HG02852 (cell line): ENCODE results near the gene TKTL1.
A peak's percentile ranks its signal among the peaks of the same experiment; 100 is the strongest.
"Not testable (repeated sequence)": the region's sequence is repeated elsewhere in the genome, so short reads cannot be mapped to it uniquely, and the experiment has no call there.

Source experiments
- ATAC-seq: cut with Tn5 transposase; IDR thresholded peaks from one replicate; pipeline ENCODE4 v1.9.1; 2021; ENCODE audit warnings: mild to moderate bottlenecking, moderate library complexity; ENCODE audit not compliant: unreplicated experiment

The TKTL1 gene

GRCh38 chrX:154341399-154342298, 46.1 kb downstream of the TKTL1 start:
- ATAC-seq = peak; percentile 65

DNA sequence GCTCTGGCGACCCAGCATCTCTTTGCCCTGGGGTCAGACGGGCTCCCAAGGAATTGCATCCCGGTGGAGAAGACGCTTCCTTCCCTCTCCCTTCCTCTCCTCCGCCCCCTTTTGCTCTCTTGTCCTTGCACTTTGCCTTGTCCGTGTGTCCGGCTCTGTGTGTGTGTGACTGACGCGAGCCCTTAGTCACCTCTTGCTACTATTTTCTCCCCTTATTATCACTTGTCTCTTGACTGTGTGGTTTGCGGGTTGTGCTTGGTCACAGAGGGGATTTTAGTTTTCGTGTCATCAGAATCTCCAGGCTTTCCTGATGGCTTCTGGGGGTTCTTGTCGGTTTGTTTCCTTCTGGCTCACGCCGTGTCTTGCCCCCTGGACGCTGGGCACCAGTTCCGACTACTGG, 47.5 kb downstream of the TKTL1 start:
- not testable (repeated sequence) for ATAC-seq

DNA sequence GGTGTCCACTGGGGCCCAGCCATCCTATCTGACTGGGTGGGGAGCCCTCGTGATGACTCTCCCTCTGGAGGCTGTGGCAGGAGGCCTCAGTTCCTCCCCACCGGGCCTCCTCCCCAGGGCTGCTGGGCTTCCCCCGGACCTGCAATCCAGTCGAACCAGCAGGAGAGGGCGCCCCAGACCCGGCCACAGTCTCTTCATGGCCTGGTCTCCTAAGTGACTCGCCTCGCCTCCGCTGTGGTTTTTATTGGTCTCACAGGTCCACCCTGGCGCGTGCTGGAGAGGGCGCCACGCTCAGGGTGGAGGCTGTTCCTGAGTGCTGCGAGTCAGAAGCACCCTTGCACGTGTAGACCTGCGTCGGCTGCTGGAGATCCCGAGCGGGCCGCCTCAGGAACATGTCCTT, 48.0 kb downstream of the TKTL1 start:
- ATAC-seq = not testable (repeated sequence)

DNA sequence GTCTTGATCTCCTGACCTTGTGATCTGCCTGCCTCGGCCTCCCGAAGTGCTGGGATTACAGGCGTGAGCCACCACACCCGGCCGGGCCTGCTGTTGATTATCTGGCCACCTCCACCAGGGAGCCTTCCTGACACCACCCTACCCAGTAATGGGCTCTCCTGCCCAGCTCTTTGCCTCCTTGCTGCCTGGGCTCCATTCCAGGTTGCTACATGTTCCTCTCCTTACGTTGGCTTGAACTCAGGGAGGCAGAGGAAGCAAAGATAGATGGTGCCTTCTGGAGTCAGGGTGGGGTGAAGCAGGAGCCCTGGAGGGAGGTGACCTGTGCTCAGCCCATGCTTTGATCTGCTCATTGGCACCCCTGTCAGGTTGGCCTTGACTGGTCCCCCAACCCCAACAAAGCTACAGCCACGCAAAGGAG, 52.5 kb downstream of the TKTL1 start:
- no peak for ATAC-seq

DNA sequence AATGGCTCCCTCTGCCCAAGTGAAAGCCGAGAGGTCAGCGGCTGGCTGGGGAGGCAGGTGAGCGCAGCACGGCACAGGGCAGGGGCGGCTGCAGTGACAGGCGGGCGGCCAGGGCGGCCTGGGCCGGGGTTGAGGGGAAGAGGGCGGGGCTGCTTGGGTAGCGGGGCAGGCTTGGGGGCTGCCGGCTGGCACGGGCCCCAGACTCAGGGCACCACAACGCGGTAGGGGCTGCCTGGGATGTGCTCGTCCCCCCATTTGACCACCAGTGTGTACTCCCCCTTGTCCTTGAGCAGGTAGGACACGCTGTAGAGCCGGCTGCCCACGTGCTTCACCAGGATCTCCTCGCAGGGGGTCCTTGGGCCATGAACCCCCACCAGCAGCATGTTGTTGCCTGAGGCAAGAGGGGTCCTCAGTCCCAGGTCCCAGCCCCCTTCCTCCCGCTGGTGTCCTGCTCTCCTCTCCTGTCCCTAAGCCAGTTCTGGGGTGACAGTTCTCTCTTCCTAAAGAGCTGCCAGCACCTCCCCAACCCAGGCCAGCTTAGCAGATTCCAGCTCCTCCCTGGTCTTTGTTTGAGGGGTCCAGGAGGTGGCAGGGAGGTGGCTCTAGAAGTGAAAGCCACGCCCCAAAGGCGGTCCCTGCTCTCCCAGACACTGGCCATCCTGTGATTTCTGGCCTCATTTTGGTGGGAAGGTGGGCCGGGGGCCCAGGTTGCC, 53.2 kb downstream of the TKTL1 start:
- no peak for ATAC-seq

DNA sequence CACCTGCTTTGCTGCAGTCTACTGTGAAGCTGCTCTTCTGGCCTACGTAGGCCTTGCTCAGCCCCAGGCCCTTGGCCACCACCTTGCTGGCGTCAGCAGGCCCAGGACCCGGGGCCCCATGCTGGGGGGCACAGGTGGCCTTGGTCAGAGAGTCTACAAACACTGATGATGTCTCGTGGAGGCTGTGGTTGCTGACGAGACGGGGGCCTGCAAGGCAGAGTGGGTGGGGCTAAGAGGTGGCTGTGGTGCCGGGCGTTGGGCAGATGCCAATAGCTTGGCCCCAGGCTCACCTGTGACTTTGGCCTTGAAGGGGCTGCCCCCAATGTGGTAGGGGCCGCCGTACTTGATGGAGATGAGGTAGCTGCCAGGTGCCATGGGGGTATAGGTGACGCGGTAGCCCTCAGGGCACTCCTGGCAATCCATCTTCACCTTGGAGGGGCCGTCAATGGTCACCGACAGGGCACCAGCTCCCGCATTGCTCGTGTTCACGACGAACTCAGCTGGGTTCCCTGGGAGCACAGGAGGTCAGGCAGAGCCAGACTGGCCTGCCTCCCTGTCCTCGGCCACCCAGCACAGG, 53.9 kb downstream of the TKTL1 start:
- ATAC-seq = no peak

- ATAC-seq = no peak
These were observed 54.4 kb downstream of the TKTL1 start for GRCh38 chrX:154349979-154350378.

- ATAC-seq = no peak
These were observed 55.0 kb downstream of the TKTL1 start for GRCh38 chrX:154350429-154351182.

DNA sequence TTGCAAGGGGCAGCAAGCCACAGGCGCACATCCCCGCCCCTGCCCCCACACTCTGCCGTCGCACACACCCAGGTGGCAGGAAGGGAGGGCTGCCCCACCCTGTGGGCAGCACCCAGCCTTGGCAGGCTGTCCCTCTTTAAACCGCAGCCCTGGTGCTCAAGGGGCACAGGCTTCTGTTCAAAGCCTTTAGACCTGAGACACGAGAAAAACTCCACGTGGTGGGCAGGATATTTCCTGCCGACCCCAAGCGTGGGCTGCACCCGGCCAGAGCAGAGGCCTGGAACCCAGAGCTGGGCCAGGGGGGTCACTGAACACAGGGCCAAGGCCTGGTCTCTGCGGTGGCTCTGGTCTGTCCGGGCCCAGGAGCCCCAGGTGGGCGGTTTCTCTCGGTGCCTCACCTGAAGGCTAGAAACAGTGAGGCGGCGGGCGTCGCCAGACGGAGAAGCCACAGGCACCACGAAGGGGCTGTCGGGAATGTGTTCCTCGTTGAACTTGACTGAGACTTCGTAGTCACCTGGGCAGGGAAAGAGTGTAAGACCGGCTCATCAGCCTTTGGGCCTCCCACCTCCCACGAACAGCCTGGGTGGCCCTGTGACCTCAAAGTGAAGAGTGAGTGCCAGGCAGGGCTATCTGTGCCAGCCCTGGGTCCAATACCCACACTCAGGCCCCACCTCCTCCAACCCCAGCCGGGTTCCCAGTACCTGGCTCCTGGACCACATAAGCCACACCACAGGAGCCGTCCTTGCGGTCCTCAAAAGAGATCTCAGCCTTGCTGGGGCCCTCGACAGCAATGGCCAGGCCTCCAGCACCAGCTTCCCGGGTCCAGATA, 55.8 kb downstream of the TKTL1 start:
- ATAC-seq = no peak

- no peak for ATAC-seq
These were observed 56.4 kb downstream of the TKTL1 start for GRCh38 chrX:154352012-154352401.

- ATAC-seq = no peak
These were observed 56.9 kb downstream of the TKTL1 start for GRCh38 chrX:154352466-154352865.

DNA sequence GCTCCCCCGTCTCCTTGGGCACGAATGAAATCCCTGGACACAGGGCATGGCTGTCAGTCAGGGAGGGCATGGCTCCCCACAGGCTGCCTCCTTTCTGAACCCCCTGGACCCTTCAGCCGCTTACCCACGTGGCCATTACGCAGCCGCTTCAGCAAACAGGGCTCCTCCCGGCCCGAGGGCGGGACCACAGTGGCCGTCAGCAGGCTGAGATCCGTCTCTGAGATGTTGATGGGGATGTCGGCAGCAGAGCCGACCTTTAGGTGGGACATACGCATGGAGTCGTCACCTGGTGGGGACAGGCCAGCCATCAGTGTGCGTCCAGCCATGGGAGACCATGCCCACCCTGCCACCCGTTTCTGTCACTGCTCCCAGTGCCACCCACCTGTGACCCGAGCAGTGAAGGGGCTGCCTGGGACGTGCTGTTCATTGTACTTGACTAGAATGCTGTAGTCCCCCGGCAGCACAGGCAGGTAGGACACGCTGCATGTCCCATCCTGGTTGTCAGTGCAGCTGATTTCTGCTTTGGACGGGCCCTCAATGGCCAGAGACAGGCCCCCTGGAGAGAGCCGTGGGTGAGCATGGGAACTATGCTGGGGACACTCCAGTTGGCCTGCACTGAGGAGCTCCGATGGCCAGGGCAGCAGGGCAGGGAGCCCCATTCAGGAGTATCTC, 57.7 kb downstream of the TKTL1 start:
- no peak for ATAC-seq

GRCh38 chrX:154354013-154354412, 58.4 kb downstream of the TKTL1 start:
- ATAC-seq = no peak

DNA sequence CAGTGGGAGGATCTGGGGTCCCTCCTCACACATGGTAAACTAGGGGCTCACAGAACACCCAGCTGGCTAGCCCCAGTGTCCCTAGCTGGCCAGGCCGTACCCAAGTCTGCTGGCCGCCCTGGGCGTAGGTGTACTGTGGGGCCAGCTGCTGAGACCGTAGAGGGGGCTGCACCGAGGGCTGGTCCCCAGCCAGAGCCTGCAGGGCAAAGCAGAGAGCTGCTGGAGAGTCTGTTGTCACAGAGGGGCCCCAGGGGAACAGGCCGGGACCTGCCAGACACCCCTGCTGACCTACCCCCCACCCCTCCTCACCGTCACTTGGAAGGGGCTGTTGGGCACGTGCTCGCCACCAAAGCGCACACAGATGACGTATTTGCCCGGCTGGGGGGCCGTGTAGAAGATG, 58.9 kb downstream of the TKTL1 start:
- ATAC-seq = no peak

- no peak for ATAC-seq
These were observed 59.6 kb downstream of the TKTL1 start for GRCh38 chrX:154355094-154355775.

GRCh38 chrX:154355776-154356140, 60.2 kb downstream of the TKTL1 start:
- no peak for ATAC-seq

DNA sequence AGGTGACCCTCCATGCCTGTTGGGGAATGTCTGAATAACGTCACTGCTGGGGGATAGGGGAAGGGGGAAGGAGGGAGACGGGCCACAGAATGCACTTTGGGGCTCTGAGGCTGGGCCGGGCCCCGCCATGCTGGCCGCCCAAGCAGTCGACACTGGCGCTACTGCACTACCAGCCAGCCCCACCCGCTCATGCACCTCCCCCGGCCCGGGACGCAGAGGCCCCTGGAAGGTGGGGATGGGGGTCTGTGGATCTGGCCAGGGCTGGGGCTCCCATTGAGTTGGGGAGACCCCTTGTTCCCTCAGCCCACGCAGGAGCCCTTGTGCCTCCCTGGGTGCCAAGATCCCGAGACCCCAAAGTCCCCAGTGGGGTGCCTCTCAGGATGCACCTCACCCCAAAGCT, 61.0 kb downstream of the TKTL1 start:
- ATAC-seq = no peak

DNA sequence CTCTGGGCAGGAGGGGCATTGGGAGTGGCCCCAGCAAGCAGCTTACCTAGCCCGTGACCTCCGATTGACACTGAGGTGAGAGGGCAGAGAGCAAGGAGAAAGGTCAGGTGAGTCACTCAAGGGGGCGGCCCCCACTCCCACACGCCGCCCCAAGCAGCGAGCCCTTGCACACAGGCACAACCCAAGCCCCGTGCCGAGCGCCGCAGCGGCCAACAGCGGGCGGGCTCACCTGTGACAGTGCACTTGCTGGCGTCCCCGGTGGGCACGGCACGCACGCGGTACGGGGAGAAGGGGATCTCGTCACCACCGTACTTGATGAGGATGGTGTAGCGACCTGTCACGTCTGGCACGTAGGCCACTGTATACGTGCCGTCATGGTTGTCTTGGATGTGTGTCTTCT, 61.6 kb downstream of the TKTL1 start:
- ATAC-seq = no peak

GRCh38 chrX:154358011-154358410, 62.4 kb downstream of the TKTL1 start:
- ATAC-seq = no peak
